Fibroblast of mammary gland (primary cell): ENCODE results near the gene AMN1.
"Not testable (repeated sequence)": the region's sequence is repeated elsewhere in the genome, so short reads cannot be mapped to it uniquely, and the experiment has no call there.

ENCODE experiments used
- DNase-seq: peaks from one replicate; pipeline ENCODE4 v3.0.0-alpha.2; 2010; ENCODE audit warnings: low read depth
- H3K4me3 ChIP-seq: 2 replicates; pipeline ENCODE4 v1.5.1; 2011; ENCODE audit warnings: low read depth, mild to moderate bottlenecking, low read length, moderate library complexity; ENCODE audit not compliant: control insufficient read depth
- TF ChIP-seq, protein P1 (sequence below): conservative IDR thresholded peaks from 2 replicates; pipeline ENCODE4 v1.5.1; 2011; ENCODE audit warnings: low read depth, low read length, inconsistent platforms; ENCODE audit not compliant: control insufficient read depth, insufficient read depth

The AMN1 gene

DNA sequence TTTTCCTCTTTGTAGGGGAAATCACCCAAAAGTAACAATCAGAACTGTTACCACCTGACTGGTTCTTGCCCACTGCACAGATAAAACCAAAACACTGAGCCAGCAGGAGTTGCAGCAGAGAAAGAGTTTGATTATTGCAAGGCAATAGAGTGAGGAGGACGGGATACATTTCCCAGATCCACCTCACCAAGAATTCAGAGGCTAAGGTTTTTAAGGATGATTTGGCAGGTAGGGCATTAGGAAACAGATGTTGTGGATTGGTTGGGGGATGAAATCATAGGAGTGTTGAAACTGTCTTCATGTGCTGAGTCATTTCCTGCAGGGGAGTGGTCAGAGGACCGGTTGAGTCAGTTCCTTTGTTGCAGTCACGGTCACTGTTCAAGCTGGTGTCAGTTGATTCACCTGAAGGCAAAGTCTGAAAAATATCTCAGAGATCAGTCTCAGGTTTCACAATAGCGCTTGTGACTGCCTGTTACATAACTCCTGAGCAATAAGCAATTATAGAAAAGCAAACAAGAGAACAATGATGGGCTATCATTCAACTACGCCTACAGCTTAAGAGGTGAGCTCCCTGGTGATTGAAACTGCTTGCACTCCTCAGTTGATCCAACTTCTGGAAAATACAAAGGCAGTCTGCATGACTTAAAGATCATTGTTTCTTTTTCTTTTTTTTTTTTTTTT, 20.3 kb upstream of the AMN1 start:
- DNase-seq = peak; percentile 98
- TF ChIP-seq, protein P1, sequence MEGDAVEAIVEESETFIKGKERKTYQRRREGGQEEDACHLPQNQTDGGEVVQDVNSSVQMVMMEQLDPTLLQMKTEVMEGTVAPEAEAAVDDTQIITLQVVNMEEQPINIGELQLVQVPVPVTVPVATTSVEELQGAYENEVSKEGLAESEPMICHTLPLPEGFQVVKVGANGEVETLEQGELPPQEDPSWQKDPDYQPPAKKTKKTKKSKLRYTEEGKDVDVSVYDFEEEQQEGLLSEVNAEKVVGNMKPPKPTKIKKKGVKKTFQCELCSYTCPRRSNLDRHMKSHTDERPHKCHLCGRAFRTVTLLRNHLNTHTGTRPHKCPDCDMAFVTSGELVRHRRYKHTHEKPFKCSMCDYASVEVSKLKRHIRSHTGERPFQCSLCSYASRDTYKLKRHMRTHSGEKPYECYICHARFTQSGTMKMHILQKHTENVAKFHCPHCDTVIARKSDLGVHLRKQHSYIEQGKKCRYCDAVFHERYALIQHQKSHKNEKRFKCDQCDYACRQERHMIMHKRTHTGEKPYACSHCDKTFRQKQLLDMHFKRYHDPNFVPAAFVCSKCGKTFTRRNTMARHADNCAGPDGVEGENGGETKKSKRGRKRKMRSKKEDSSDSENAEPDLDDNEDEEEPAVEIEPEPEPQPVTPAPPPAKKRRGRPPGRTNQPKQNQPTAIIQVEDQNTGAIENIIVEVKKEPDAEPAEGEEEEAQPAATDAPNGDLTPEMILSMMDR = no peak
- H3K4me3 ChIP-seq = no peak overlapping the region

GRCh38 chr12:31745242-31745641, 16.4 kb upstream of the AMN1 start:
- no peak overlapping the region for H3K4me3 ChIP-seq
- no peak for DNase-seq
- TF ChIP-seq, protein P1 = no peak

DNA sequence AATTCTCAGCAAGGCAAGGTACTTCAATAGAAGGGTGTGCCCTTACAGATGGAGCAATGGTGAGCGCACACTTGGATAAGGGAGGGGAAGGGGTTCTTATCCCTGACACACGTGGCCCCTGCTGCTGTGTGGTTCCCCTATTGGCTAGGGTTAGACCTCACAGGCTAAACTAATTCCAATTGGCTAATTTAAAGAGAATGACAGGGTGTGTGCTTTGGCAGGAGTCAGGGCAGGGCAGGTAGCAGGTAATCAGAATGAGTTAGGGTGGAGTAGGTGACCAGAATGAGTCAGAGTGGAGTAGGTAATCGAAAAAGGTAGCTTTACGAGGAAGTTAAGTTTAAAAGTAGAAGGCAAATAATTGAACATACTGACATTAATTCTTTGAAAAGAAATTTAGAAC, 15.5 kb upstream of the AMN1 start:
- not testable (repeated sequence) for DNase-seq

DNA sequence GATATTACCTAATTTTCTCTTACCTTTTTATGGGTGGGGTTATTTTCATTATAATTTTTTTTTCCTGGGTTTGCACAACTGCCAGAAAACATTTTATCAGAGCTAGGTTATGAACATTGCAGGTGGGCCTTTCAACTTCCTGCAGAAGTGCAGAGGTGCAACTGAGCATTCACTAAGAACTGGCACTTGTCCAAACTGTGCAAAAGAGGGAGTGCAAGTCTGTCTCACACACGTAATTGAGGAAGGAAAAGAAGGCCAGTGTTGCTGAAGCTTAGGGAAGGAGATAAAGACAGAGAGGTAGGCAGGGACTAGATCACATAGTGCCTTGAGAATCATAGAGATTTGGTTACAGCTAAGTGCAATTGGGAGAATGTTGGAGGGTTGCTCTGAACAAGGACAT, 14.1 kb upstream of the AMN1 start:
- no peak overlapping the region for H3K4me3 ChIP-seq
- TF ChIP-seq, protein P1 = no peak
- DNase-seq = no peak

More for the DNA sequence above, 15.5 kb upstream of the AMN1 start:
- not testable (repeated sequence) for H3K4me3 ChIP-seq

DNA sequence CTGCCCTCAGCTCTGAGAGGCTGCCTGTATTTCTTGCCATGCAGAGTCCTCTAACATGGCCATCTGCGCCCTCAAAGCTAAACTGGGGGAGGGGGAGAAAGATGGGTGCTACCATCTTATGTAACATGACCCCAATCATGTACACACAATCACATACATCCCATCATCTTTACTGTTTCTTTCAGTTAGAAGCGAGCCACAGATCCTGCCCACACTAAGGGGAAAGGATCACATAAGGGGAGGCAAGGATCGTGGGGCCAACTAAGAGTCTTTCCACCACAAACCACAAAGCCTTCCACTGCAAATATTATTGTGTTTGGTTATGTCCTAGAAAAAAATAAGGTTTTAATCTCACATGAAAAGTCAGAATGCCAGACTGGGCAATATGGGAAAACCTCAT, 11.8 kb upstream of the AMN1 start:
- H3K4me3 ChIP-seq = no peak overlapping the region
- TF ChIP-seq, protein P1 = no peak
- no peak for DNase-seq

DNA sequence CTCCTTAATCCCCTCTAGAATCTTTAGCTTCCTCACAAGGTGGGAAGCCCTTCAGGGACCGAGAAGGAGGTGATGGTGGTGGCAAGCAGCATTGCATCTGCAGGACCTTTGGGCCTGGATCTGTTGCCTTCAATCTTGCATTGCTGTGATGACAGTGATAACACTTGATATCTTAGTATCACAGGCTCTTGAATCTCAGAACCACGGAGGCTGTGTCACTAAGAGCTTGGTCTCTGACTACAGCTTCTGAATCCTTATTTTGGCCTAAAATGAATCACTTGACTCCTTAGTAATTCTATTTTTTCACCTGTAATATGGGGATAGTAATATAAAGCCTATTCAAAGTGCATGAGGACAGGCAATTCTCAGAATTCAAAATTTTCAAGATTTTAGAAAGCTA, 8.9 kb upstream of the AMN1 start:
- TF ChIP-seq, protein P1 = no peak
- no peak overlapping the region for H3K4me3 ChIP-seq

DNA sequence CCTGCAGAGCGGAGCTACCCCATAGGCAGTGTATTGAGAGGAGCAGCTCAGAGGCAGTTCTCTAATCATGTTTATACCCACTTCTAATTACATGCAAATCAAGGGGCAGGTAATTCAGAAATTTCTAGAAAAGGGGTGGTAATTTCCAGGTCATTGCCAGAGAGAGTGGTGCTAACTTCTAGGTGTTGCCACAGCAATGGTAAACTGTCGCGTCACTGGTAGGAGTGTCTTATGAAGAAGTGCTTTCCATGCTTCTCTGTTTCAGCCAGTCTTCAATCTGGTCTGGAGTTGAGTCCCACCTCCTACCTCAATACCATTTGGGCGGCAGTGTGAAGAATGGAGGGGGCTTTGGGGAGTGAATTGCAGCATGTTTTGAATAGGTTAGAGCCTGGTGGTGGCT, 8.5 kb upstream of the AMN1 start:
- no peak overlapping the region for H3K4me3 ChIP-seq
- no peak for DNase-seq
- TF ChIP-seq, protein P1 = no peak

More for the DNA sequence above, 8.9 kb upstream of the AMN1 start:
- no peak for DNase-seq
